WERI-Rb-1 (cell line): ENCODE data around the gene NEK6.

Source experiments
- DNase-seq: peaks from one replicate; pipeline ENCODE4 v3.0.0-alpha.2; 2020
- H3K27ac ChIP-seq: fragments of 250-450 bp; sonication (Bioruptor Pico); 2 replicates; pipeline ENCODE4 v1.5.1; 2020; ENCODE audit warnings: mild to moderate bottlenecking, moderate library complexity
- H3K27me3 ChIP-seq: fragments of 250-450 bp; sonication (Bioruptor Pico); 2 replicates; pipeline ENCODE4 v1.5.1; 2021; ENCODE audit warnings: mild to moderate bottlenecking, low read depth, moderate library complexity; ENCODE audit not compliant: insufficient read depth, severe bottlenecking
- H3K36me3 ChIP-seq: fragments of 250-450 bp; sonication (Bioruptor Pico); 2 replicates; pipeline ENCODE4 v1.5.1; 2020; ENCODE audit warnings: mild to moderate bottlenecking, moderate library complexity
- H3K4me3 ChIP-seq: 2 replicates; pipeline ENCODE4 v1.5.1; 2011; ENCODE audit warnings: low read depth, mild to moderate bottlenecking, control low read depth, low read length
- H3K9me3 ChIP-seq: fragments of 250-450 bp; sonication (Bioruptor Pico); 2 replicates; pipeline ENCODE4 v1.5.1; 2021; ENCODE audit warnings: mild to moderate bottlenecking, moderate library complexity; ENCODE audit not compliant: severe bottlenecking
- CTCF ChIP-seq: IDR thresholded peaks from 2 replicates; pipeline ENCODE4 v1.5.1; 2011; ENCODE audit warnings: low read depth, mild to moderate bottlenecking, control low read depth, inconsistent platforms, low read length

The NEK6 gene

GRCh38 chr9:124284237-124284831, 26.6 kb downstream of the NEK6 start:
- no peak overlapping the region for H3K4me3 ChIP-seq
- no peaks in the 10 kb centered on the region for H3K27me3 ChIP-seq
- no peak for DNase-seq
- no peaks in the 10 kb centered on the region for H3K9me3 ChIP-seq
- H3K36me3 ChIP-seq = 0 out of 2 replicates have a peak, but pooled peaks cover 2% of the 10 kb centered on the region
- TF ChIP-seq CTCF = no peak
- H3K27ac ChIP-seq = no peak overlapping the region

DNA sequence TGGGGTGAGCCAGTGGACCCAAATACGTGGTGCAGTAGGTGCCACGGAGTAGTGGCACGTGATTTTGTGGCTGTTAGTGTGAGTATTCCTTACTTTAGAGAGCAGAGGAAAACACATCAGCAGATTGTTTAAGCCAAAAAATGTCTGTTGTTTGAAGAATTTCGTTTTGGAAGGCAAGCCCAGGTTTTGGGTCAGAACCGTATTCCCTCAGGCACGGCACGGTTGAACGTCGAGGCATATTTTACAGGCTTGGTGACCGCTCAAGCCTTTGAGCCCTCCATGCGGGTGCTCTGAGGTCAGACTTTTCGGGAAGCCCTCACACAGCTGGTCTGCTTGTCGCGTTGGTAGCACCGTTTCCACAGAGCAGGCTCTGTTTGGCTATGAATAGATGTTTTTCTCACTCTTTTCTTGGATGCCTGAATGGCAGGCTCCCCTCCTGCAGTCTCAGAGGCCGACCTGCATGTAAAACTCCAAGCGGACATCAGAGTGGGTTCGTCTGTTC, 27.2 kb downstream of the NEK6 start:
- TF ChIP-seq CTCF = no peak

GRCh38 chr9:124285490-124285889, 27.7 kb downstream of the NEK6 start:
- Histone ChIP-seq H3K27ac (no peak overlapping the region), H3K36me3 (0 out of 2 replicates have a peak, but pooled peaks cover 2% of the 10 kb centered on the region), H3K27me3 (no peaks in the 10 kb centered on the region), H3K9me3 (no peaks in the 10 kb centered on the region), H3K4me3 (no peak overlapping the region)
- no peak for DNase-seq
- TF ChIP-seq CTCF = no peak

More for the DNA sequence above, 27.2 kb downstream of the NEK6 start:
- Histone ChIP-seq H3K9me3 (no peaks in the 10 kb centered on the region), H3K36me3 (0 out of 2 replicates have a peak, but pooled peaks cover 2% of the 10 kb centered on the region), H3K27ac (no peak overlapping the region), H3K27me3 (no peaks in the 10 kb centered on the region), H3K4me3 (no peak overlapping the region)
- DNase-seq = no peak

GRCh38 chr9:124285903-124286291, 28.1 kb downstream of the NEK6 start:
- Histone ChIP-seq H3K27ac (no peak overlapping the region), H3K27me3 (no peaks in the 10 kb centered on the region), H3K36me3 (0 out of 2 replicates have a peak, but pooled peaks cover under 1% of the 10 kb centered on the region), H3K4me3 (no peak overlapping the region), H3K9me3 (no peaks in the 10 kb centered on the region)
- TF ChIP-seq CTCF = no peak
- DNase-seq = no peak

GRCh38 chr9:124286292-124286931, 28.7 kb downstream of the NEK6 start:
- Histone ChIP-seq H3K9me3 (no peaks in the 10 kb centered on the region), H3K36me3 (no peaks in the 10 kb centered on the region), H3K27me3 (no peaks in the 10 kb centered on the region), H3K27ac (no peak overlapping the region), H3K4me3 (no peak overlapping the region)
- DNase-seq = no peak
- no peak for TF ChIP-seq CTCF
